ENCODE data around the gene MAPKAPK5.
"Not testable (repeated sequence)": the region's sequence is repeated elsewhere in the genome, so short reads cannot be mapped to it uniquely, and the experiment has no call there.

MAPKAPK5 gene

GRCh38 chr12:111826992-111827391, 15.0 kb upstream of the MAPKAPK5 start:
- no peak for TF ChIP-seq CTCF (IDR thresholded peaks at IDR 0.05; ENCODE audit: control insufficient read depth, insufficient read depth, low read depth, low read length, missing control alignments)
- no peak for DNase-seq (ENCODE audit: low read depth)
- no peak overlapping the region for H3K4me3 ChIP-seq (ENCODE audit: control insufficient read depth, low read depth, low read length)

GRCh38 chr12:111827907-111828306, 14.1 kb upstream of the MAPKAPK5 start:
- H3K4me3 ChIP-seq (ENCODE audit: control insufficient read depth, low read depth, low read length) = no peak overlapping the region
- TF ChIP-seq CTCF (IDR thresholded peaks at IDR 0.05; ENCODE audit: control insufficient read depth, insufficient read depth, low read depth, low read length, missing control alignments) = no peak
- DNase-seq (ENCODE audit: low read depth) = no peak

- no peak for TF ChIP-seq CTCF (IDR thresholded peaks at IDR 0.05; ENCODE audit: control insufficient read depth, insufficient read depth, low read depth, low read length, missing control alignments)
- DNase-seq (ENCODE audit: low read depth) = no peak
- no peak overlapping the region for H3K4me3 ChIP-seq (ENCODE audit: control insufficient read depth, low read depth, low read length)
Observed at GRCh38 chr12:111828338-111828979, 13.6 kb upstream of the MAPKAPK5 start.

GRCh38 chr12:111829635-111830034, 12.4 kb upstream of the MAPKAPK5 start:
- not testable (repeated sequence) for H3K4me3 ChIP-seq (ENCODE audit: control insufficient read depth, low read depth, low read length); DNase-seq (ENCODE audit: low read depth)

GRCh38 chr12:111834740-111835386, 7.2 kb upstream of the MAPKAPK5 start:
- not testable (repeated sequence) for H3K4me3 ChIP-seq (ENCODE audit: control insufficient read depth, low read depth, low read length); DNase-seq (ENCODE audit: low read depth)

GRCh38 chr12:111835531-111836181, 6.4 kb upstream of the MAPKAPK5 start:
- not testable (repeated sequence) for DNase-seq (ENCODE audit: low read depth); H3K4me3 ChIP-seq (ENCODE audit: control insufficient read depth, low read depth, low read length)

GRCh38 chr12:111838353-111838752, 3.7 kb upstream of the MAPKAPK5 start:
- no peak overlapping the region for H3K4me3 ChIP-seq (ENCODE audit: control insufficient read depth, low read depth, low read length)
- no peak for DNase-seq (ENCODE audit: low read depth)
- no peak for TF ChIP-seq CTCF (IDR thresholded peaks at IDR 0.05; ENCODE audit: control insufficient read depth, insufficient read depth, low read depth, low read length, missing control alignments)

GRCh38 chr12:111840807-111841206, 1.2 kb upstream of the MAPKAPK5 start:
- no peak for TF ChIP-seq CTCF (IDR thresholded peaks at IDR 0.05; ENCODE audit: control insufficient read depth, insufficient read depth, low read depth, low read length, missing control alignments)
- H3K4me3 ChIP-seq (ENCODE audit: control insufficient read depth, low read depth, low read length) = peak overlapping the region; percentile 91
- DNase-seq (ENCODE audit: low read depth) = no peak

All from AG09309 (cell line).